ENCODE data around the gene PPDPF. TPM values are rescaled to one million over a fixed set of nuclear protein-coding genes. Genes with fewer than 3 reads are reported as not detected.

The PPDPF gene
- total RNA-seq, 1 donor from 2014 or later, result 4.1 TPM

DNA sequence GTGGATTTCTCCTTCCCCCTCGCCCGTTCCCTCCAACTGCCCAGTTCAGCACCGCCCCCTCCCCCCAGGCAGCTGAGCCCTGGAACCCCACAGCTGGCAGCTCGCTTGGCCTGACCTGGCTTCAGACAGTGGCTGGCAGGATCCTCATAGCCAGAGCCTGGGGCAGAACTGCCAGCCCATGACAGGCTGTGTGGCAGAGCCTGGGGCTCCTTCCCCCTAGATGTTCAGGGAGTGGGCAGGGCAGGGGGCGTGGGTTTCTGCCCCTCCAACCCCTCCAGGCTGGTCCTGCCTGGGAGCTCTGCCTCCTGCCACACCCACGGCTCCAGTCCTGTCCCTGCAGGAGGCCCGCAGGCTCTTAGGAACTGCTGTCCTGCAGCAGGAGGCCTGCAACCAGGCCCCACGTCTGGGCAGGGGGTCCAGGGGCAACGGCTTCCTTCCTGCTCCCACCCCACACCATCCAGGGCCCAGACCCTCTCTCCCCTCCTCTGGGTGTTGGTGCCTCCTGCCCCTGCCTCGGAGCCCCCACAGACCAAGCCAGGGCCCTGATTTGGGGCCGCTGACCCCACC lies 38.5 kb upstream of the PPDPF start:
- Histone ChIP-seq H3K9ac (no peak overlapping the region), H3K4me3 (no peak overlapping the region), H2AFZ (replicated peaks) (no peak overlapping the region), H3K27ac (no peak overlapping the region), H3F3A (ENCODE audit: low read depth) (no peaks in the 10 kb centered on the region), H3K27me3 (peaks cover 31% of the 10 kb centered on the region), H4K20me1 (ENCODE audit: low read depth) (peaks cover 3% of the 10 kb centered on the region), H3K4me2 (no peak overlapping the region), H3K79me2 (ENCODE audit: low read depth) (no peaks in the 10 kb centered on the region), H3K36me3 (no peaks in the 10 kb centered on the region), H3K4me1 (peaks cover 7% of the 10 kb centered on the region), H3K9me3 (ENCODE audit: low read depth) (no peaks in the 10 kb centered on the region)
- no peak for DNase-seq (ENCODE audit: low spot score)
- Mint-ChIP-seq H3K4me1 (peaks cover 19% of the 10 kb centered on the region), H3K36me3 (no peaks in the 10 kb centered on the region), H3K27me3 (ENCODE audit: insufficient read depth, low read depth) (peaks cover 24% of the 10 kb centered on the region), H3K4me3 (no peak overlapping the region), H3K9me3 (peaks cover 3% of the 10 kb centered on the region), H3K27ac (peak overlapping the region; percentile 69)
- TF ChIP-seq EZH2 (IDR thresholded peaks at IDR 0.05) (no peak), EZH2phosphoT487 (IDR thresholded peaks at IDR 0.05) (no peak), CTCF (IDR thresholded peaks at IDR 0.05) (no peak)

DNA sequence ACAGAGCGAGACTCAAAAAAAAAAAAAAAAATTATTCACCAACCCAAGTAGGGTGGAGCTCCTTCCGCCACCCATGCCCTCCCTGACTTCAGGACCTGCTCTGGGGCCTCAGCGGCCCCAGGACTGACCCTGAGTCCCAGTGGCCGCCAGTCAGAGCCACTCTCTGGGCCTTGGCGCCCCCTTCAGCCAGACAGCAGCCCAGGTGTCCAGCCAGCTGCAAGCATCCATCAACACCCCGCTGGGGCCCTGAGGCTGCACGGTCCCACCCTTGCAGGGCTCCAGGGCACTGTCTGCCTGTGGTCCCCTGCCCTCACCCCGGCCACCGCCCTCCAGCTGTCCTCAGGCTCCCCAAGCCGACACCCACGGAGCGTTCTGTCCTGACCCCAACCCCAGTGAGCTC lies 36.7 kb upstream of the PPDPF start:
- Histone ChIP-seq H3K27me3 (peaks cover 41% of the 10 kb centered on the region), H3F3A (ENCODE audit: low read depth) (no peaks in the 10 kb centered on the region), H3K4me3 (no peak overlapping the region), H3K4me2 (no peak overlapping the region), H3K9me3 (ENCODE audit: low read depth) (no peaks in the 10 kb centered on the region), H3K4me1 (peaks cover 14% of the 10 kb centered on the region), H3K27ac (no peak overlapping the region), H3K79me2 (ENCODE audit: low read depth) (no peaks in the 10 kb centered on the region), H2AFZ (replicated peaks) (no peak overlapping the region), H4K20me1 (ENCODE audit: low read depth) (peaks cover 16% of the 10 kb centered on the region), H3K9ac (no peak overlapping the region), H3K36me3 (no peaks in the 10 kb centered on the region)
- peaks cover 3% of the 10 kb centered on the region for H3K9me3 Mint-ChIP-seq
- H3K27me3 Mint-ChIP-seq (ENCODE audit: insufficient read depth, low read depth), result peaks cover 20% of the 10 kb centered on the region
- DNase-seq (ENCODE audit: low spot score), result peak; percentile 51
- H3K27ac Mint-ChIP-seq, result no peak overlapping the region
- no peaks in the 10 kb centered on the region for H3K36me3 Mint-ChIP-seq
- TF ChIP-seq EZH2 (IDR thresholded peaks at IDR 0.05) (no peak), CTCF (IDR thresholded peaks at IDR 0.05) (peak; percentile 34)
- H3K4me1 Mint-ChIP-seq, result peaks cover 18% of the 10 kb centered on the region
- H3K4me3 Mint-ChIP-seq, result no peak overlapping the region

- H3K4me1 Mint-ChIP-seq, result peaks cover 18% of the 10 kb centered on the region
- H3K9me3 Mint-ChIP-seq, result peaks cover 3% of the 10 kb centered on the region
- no peak for TF ChIP-seq EZH2phosphoT487 (IDR thresholded peaks at IDR 0.05)
- Histone ChIP-seq H3K4me2 (no peak overlapping the region), H3K27ac (no peak overlapping the region), H3F3A (ENCODE audit: low read depth) (no peaks in the 10 kb centered on the region), H3K4me3 (no peak overlapping the region), H3K9ac (no peak overlapping the region), H2AFZ (replicated peaks) (no peak overlapping the region), H3K79me2 (ENCODE audit: low read depth) (no peaks in the 10 kb centered on the region), H3K9me3 (ENCODE audit: low read depth) (no peaks in the 10 kb centered on the region), H3K27me3 (peaks cover 45% of the 10 kb centered on the region), H3K36me3 (no peaks in the 10 kb centered on the region), H4K20me1 (ENCODE audit: low read depth) (peaks cover 20% of the 10 kb centered on the region), H3K4me1 (peaks cover 15% of the 10 kb centered on the region)
- DNase-seq (ENCODE audit: low spot score), result no peak
- H3K4me3 Mint-ChIP-seq, result no peak overlapping the region
- peaks cover 21% of the 10 kb centered on the region for H3K27me3 Mint-ChIP-seq (ENCODE audit: insufficient read depth, low read depth)
- H3K36me3 Mint-ChIP-seq, result no peaks in the 10 kb centered on the region
- peak overlapping the region; percentile 47 for H3K27ac Mint-ChIP-seq
Observed at GRCh38 chr20:63484236-63484635, 36.3 kb upstream of the PPDPF start.

- H3K27ac ChIP-seq, result no peak overlapping the region
- no peak overlapping the region for H3K4me2 ChIP-seq
- Mint-ChIP-seq H3K9me3 (peaks cover 3% of the 10 kb centered on the region), H3K27me3 (ENCODE audit: insufficient read depth, low read depth) (peaks cover 20% of the 10 kb centered on the region), H3K4me3 (no peak overlapping the region), H3K4me1 (peaks cover 18% of the 10 kb centered on the region), H3K36me3 (no peaks in the 10 kb centered on the region), H3K27ac (peak overlapping the region; percentile 47)
- peaks cover 21% of the 10 kb centered on the region for H4K20me1 ChIP-seq (ENCODE audit: low read depth)
- TF ChIP-seq EZH2 (IDR thresholded peaks at IDR 0.05), result no peak
- no peak for TF ChIP-seq EZH2phosphoT487 (IDR thresholded peaks at IDR 0.05)
- TF ChIP-seq CTCF (IDR thresholded peaks at IDR 0.05), result no peak
- H3F3A ChIP-seq (ENCODE audit: low read depth), result no peaks in the 10 kb centered on the region
- H3K4me3 ChIP-seq, result no peak overlapping the region
- peaks cover 51% of the 10 kb centered on the region for H3K27me3 ChIP-seq
- DNase-seq (ENCODE audit: low spot score), result no peak
- no peak overlapping the region for H3K9ac ChIP-seq
- peaks cover 15% of the 10 kb centered on the region for H3K4me1 ChIP-seq
- H3K9me3 ChIP-seq (ENCODE audit: low read depth), result no peaks in the 10 kb centered on the region
- H2AFZ ChIP-seq (replicated peaks), result no peak overlapping the region
- H3K79me2 ChIP-seq (ENCODE audit: low read depth), result no peaks in the 10 kb centered on the region
- H3K36me3 ChIP-seq, result no peaks in the 10 kb centered on the region
Observed at GRCh38 chr20:63484651-63485403, 35.7 kb upstream of the PPDPF start.
